ENCODE data around the gene FAM222A.

The FAM222A gene

DNA sequence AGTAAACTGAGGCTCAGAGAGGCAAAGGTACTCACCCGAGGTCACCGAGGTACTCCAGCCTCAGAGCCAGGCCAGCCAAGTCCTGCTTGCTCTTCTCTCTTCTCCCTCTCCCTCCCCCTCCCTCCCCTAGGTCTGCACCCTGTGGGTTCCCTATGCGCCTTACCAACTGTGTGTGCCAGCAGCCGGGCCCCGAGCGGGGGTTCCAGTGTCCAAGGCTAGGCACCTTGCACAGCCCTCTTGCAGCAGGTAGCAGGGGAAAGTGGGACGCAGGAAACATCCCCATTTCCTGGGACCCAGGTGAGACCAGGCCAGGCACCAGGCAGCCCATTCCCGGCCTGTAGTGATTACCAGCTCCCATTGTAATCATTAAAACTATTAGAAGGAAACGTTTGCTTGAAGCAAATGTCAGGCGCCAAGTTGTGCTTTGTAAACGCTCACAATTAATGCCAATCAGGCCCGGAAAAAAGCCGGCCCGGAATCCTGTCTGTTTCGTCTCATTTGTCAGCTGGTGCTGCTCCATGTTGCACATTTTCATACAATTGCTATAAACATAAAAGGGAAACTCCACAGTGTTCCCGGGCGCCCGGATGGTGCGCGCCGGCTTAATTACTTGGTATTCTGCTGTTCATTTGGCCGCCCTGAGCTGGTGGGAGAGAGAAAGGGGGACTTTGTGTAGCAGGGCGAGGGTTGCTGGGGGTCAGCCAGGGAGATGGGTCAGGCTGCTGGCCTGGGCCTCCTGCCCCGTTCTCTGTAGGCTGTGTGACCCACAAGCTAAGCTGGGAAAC, 11.9 kb downstream of the FAM222A start:
- DNase-seq (ENCODE audit: low spot score) = no peak

DNA sequence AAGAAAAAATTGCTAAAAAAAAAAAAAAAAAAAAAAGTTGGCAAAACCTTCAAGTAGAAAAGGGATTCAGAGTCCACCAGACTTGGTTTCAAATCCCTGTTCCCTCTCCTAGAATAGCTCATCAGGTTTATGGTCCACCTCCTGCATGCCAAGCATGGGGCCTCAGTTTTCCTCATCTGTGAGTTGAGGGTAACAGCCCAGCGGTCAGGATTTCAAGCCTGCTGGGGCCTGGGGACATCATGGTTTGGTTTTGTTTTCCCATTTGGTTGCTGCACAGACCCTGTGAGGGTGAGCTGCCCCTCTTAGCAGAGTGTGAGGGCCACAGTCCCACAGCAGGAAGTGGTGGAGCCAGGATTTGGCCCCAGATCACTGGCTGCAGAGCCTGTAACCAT, 12.5 kb downstream of the FAM222A start:
- DNase-seq (ENCODE audit: low spot score) = no peak

DNA sequence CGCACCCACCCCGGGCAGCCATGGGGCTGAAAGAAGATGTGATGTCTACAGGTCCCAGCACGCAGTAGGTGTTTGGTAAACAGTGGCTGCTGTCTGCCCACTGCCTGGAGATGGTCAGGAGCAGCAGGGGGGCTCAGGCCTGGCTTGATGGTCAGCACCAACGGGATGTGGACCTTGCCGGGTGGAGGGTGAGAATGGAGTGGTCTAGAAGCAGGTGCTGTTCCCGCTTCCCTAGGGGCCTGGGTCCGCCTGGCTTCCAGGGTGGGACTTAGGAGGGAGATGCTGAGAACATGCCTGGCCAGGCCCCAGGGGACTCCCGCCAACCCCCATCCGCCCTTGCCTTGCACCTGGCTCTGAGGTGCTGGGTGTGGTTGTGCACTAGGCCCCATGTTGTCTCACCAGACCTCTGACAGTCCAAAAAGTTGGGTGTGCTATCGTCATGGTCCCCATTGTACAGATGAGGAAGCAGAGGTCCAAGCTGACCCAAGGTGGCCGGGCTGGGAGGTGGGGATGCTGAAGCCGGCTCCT, 12.9 kb downstream of the FAM222A start:
- DNase-seq (ENCODE audit: low spot score) = no peak

DNA sequence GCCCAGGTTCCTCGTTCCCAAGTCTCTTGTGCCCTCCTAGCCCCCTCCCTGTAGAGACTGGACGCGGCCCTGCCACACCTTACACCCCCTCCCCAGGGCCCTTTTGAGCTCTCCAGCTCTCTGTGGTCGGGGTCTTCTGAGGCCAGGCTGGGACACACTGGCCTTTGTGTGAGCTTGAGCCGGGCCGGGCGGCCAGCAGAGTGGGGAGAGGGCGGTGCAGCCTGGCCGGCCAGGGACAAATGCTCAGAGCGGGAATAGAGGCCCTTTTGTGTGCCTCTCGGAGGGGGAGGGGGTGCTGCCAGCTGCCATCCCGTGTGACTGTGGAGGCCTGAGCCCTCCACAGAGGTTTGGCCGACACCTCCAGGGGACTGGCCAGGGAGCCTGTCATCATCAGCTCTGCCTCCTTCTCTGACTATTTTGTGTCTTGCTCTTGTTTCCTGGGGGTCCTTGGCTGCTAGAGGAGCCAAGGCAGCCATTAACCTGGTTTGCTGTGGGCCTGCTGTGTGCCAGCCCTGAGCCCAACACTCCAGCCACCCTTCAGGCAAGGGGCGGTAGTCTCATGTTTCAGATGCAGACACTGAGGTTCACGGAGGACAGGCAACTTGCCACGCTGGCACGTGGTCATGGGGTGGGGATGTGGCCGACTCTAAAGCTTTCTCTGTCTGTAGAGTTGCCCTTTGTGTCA, 13.6 kb downstream of the FAM222A start:
- no peak for DNase-seq (ENCODE audit: low spot score)

DNA sequence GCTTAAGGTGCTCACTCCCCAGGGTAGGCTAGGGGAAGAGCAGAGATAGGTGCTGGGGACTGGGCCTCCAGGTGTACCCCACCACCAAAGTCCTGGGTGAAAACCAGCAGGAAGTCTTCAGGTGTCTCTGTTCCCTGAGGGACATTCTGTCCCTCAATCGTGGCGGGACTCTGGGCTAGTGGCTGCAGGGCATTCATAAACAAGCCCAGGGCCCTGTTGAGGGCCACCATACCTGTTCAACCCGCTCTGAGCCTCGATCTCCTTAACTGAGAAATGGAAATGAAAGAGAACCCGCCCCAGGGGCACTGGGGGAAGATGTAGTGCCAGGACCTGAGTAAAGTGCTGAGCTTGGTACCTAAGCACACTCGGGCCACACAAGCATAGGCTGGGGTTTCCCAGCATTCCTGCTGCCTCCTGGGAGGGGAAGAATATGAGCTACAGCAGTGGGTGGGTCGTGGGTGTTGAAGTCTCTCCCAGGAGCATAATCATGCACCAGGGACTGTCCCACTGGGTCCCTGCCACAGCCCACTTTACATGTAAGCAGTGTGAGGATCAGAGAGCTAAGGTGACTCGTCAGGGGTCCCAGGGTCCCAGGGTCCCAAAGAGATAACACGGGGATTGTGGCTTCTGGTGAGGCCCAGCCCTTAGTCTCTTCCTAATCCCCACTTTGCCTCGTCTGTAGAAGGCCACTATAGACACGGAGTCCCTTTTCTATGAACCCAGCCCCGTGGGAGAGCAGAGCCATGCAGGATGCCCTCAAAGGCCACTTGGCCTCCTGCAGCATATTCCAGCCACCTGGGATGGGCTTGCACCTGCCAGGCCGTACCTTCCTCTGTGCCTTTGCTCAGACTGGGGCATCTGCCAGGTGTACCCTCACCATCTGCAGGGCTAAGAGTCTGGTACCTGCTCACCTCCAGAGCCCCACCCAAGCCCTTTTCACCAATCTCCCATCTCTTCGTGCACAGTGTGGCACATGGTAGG, 14.4 kb downstream of the FAM222A start:
- DNase-seq (ENCODE audit: low spot score) = no peak

DNA sequence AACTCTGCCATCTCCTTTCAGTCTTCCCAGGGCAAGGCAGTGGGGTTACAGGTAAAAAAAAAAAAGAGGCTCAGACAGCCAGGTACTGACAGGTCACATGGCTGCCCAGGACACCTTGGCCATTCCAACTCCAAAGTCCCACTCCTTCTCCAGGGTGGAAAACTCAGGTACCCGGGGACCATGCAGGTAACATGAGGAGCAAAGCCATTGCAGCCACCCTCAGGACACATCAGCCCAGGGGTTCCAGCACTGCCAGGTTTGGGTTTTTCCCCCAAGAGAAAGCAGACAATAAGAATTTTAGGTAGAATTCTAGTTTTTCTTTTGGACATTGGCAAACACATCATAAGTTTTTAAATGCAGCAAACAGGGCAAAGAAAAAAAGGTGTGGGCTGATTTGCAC, 15.3 kb downstream of the FAM222A start:
- DNase-seq (ENCODE audit: low spot score) = no peak

DNA sequence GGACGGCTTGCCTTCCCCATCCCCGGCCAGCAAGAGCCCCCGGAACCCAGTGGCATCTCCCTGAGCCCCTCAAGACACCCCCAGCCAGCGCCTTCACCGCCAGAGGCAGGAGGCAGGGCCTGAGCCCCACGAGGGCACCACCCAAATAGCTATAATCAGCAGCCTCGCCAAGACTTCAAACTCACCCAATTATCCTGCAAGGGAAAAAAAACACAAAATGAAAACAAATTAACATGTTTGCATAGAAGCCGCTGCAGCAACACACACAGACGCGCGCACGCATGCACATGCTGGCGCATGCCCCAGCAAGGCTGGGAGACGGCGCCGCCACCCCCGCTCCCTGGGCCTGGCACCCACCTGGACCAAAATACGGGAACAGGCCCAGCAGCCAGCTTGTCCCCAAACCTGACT, 15.8 kb downstream of the FAM222A start:
- DNase-seq (ENCODE audit: low spot score) = no peak

DNA sequence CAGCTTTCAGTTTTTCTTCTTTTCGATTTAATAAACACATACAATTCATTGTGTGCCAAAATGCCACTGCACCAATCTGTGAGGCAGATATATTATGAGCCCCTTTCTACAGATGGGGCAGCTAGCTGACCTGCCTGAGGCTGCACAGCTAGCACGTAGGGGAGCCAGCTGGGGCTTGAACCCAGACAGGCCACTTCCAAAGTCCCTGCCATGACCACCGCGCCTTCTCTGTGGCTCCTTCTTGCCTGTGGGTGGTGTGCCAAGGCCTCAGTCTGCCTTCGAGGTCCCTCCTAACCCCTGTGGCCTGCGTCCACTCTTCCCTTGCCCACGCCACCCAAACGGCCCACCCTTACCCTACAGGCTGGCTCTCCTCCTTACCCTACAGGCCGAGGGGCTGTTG, 16.2 kb downstream of the FAM222A start:
- DNase-seq (ENCODE audit: low spot score) = no peak

DNA sequence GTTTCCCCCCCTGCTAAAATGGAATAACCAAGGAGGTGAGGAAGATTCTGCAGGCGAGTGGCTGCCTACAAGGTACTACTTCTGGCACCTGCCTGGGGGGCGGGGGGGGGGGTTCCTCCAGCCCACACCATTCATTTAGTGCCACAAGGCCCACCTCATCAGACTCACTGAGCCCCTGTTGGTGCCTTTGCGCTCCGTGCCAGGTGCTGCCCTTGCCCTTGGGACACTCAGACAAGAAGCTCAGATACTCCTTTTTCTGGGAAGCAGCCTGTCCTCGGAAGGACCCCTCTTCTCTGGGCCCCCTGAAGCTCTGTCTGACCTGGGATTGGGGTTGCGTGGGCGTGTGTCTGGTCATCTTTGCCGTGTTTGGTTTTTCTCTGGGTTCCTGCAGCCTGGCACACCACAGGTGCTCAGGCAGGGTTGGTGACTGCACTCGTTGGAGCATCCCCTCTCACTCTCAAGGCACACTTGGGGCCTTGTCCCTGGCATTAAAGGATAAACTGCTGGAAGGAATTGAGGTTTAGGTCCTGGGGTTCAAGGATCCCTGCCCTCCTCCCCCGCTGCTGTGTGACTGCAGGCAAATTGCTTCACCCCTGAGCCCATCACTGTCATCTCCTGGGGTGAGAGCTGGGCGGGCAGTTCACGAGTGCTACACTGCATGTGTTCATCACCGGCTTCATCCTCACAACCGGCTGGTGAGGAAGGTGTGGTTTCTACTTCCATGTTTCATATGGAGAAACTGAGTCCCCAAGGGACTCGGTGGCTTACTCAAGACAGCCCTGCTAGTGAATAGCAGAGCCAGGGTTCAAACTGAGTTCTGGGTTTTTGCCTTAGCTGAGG, 16.9 kb downstream of the FAM222A start:
- no peak for DNase-seq (ENCODE audit: low spot score)

DNA sequence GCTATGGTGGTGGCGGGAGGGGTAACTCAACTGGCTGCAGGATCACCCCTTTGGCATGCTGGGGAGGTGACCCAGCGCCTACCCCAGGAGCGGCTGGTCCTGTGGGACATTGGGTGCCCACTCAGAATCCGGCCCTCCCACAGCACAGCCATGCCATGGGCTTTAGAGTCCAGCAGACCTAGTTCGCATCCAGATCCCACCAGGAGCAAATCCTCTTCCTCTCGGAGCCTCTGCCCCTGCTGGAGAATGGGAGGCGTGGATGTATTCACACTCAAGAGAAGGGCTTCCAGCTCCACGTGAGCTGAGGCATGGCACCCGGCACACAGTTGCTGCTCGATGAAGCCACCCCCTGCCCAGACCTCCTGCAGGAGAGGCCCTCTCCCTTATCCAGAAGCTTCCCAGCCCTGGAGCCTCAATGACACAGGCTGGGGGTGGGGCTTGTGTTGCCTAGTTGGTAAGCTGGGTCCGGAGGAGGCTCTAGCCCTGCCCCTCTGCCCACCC, 17.7 kb downstream of the FAM222A start:
- DNase-seq (ENCODE audit: low spot score) = no peak

DNA sequence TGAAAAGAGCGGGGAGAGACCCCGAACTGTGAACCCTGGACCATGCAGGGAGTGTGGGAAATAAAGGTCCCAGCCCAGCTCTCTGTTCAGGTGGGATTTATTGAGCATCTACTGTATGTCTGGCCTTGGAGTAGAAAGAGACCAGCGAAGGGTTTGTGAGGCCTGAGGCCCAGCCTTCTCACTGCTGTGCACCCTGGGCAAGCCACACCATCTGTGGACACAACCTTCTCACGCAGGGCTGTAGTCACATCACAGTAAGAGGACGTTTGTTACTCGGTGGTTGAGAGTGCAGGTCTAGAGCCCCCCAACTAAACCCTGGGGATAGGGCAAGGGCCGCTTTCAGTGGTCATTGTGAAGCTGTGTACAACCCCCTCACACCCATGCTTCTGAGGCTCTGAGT, 18.2 kb downstream of the FAM222A start:
- DNase-seq (ENCODE audit: low spot score) = no peak

DNA sequence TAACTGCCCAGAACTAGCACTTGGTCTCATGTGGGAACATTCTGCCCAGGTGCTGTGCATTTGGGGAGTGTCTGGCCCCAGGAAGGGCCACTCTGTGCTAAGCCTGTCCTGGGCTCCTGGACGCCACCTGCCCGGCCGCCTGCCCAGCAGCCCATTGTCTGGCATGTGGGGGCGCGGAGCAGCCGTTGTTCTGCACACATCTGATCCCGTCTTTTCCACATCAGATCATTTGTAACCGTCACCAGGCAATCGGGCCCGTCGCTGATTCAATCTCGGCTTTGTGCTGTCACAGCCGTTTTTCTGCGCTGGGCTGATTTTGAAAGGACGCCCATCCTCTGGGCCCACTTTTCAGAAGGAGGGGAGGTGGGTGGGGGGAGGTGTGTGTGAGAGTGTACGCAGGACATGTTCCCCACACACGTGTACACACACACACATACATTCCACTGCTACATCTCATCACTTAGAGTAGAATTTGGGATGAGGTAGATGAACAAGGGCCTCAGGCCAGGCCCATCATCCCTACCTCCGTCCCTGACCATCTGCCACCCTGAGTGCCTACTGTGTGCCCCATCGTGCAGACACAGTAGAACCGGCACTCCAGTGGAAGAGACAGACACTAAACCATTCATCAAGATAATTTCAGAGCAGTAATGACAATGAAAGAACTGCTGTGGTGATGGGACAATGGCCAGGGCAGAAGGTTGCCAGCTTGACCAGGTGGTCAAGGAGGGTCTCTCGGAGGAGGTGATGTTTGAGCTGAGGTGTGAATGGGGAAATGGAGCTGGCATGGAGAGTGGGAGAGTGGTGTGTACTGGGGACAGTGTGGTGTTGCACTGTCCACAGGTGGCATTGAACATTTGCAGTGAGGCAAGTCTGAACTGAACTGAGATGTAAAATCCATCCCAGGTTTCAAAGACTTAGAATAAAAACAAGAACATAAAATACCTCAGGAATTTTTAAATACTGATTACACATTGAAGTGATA, 19.0 kb downstream of the FAM222A start:
- no peak for DNase-seq (ENCODE audit: low spot score)

DNA sequence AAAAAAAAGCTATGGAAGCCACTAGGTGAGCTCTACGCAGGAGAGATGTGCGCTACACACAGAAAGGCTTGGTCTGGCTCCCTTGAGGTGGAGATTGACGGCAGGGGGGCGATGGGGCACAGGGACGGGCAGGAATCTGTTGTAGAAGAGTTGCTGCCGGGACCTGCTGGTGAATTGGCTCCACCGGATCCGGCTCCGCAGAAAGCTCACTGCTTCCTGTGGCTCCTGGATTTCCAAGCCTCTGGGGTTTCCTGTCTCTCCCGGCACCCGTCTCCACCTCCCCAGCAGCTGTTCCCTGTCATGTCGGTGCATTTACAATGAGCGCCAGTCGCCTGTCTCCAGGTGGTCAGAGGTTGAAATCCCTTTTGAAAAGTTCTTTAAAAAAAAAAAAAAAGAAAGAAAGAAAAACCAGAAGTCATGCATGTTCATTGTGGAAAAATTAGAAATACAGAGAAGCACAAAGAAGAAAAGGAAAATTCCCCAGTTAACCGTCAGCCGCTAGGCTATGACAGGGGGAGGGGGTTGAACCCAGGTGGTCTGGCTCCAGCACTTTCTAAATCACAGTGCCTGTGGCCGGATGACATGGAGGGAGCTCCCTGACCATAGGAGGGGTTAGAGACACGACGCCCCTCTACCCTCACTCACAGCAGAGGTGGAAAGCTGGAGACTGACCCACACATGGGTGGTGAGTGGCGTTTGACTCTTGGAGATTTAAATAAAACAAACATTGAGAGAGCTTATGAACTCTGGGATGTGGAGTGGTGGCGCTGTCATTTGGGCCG, 20.8 kb downstream of the FAM222A start:
- DNase-seq (ENCODE audit: low spot score) = no peak

DNA sequence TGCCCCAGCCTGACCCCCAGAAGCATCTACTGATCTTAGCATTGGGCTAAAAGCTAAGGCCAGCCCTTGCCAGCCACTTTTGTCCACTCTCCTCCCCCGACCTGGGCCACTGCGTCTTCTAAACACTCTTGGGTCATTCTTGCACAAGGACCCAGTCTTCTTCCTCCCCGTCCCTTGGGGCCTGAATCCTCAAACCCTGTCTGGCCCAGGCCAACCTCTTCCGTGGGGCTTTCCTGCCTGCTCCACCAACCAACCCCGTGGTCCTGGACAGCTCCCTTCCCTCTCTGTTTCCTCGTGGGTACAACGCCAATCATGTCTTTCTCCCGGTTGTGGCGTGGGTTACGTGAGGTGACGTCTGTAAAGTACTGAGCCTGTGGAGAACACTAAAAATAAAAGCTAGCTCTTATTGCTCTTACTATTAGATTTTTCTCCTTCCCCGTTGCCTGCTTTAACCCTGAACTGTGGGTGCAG, 21.5 kb downstream of the FAM222A start:
- DNase-seq (ENCODE audit: low spot score) = no peak

DNA sequence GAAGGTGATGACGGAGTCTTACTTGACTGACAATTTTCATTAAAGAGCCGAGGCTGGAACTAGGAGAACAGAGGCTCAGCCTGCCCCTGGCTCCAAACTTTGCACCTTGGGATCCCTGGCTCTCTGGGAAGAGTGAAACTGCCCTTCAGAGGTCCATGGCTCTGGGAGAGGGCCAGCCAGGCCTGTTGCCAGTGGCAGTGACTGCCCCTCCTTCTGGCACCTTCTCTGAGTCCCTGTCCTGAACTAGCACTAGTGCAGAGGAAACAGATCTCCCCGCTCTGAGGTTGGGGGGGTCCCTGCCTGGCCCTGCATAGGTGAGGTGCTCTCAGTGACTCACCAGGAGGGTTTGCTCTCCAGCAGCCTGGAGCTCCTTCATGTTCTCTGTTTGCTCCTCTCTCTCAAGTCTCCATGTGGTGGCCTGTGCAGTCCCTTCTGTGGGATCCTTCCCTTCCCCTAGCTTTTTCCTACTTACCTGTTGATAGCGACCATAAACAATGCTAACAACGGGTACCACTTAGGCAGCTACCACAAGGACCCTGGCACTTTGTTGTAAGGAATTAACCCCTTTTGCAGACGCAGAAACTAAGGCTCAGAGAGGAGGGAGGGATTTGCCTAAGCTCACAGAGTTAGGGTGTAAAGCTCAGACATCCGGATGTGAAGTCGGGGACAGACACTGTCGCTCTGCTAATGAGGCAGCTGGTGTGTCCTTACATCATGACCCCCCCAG, 22.4 kb downstream of the FAM222A start:
- DNase-seq (ENCODE audit: low spot score) = no peak

DNA sequence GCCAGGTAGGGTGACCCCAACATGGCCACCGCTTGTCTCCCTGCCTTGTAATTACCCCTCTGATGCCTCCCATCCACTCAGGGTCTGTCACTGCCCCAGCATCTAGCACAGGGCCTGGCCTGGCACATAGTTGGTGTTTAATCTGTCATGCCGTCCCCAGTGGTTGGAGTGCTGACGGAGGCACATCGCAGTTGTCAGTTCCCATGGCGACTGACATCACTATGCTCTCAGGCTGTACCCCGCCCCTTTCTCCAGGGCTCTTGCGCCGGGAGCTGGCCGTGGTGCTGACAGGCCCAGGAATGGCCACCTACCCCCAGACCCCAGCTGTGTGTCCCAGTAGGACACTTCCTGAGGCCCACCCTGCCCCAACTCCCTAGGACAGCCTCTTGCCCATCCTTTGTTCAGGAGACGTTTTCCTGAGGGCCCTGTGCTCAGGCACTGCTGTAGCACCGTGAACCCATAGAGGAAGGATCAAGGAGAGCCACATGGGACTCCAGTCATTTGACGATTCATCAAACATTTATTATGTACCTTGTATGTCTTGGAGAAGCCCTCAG, 23.0 kb downstream of the FAM222A start:
- DNase-seq (ENCODE audit: low spot score) = no peak

DNA sequence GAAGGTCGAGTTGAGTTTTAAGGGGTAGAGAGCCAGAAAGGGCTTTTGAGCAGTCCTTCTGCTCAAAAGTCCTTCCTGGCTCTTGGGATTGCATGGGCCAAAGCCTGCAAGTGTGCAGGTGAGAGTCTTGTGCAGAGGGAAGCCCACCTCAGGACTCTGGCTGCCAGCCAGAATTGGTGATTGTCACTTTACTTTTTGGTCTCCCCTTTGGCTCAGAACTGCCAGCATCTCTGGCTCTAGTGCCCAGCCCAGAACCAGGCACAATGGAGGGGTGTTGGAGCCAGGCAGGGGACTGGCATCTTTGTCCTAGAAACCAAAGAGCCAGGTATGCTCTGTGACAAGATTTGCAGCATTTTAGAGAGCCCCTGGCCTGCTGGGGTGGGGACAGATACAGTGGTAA, 23.5 kb downstream of the FAM222A start:
- no peak for DNase-seq (ENCODE audit: low spot score)

DNA sequence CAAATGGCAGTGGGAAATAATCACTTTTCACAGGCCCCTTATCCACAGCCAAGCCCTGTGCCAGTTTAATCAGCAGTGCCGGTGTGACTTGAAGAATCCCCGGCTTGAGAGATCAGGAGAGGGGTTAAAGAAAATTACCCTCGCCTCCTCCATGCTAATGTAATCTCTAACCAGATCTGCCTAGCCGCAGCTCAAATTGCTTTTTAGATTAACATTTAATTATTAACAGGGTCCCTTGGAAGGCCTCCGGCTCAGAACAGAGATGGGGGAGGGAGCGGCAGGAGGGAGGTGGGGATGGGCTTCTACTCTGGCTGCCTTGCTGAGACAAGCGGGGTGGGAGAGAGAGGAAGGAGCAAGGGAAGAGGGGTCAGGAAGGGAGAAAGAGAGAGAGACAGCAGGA, 24.0 kb downstream of the FAM222A start:
- DNase-seq (ENCODE audit: low spot score) = no peak
